DMS79 treated with DMSO at 0.1 percent for 48 hours (cell line): ENCODE results near the gene RAB3A.

Experiments
- DNase-seq: peaks from one replicate; lab custom pipeline; 2025; lab: John Stamatoyannopoulos, UW

Gene RAB3A, protein sequence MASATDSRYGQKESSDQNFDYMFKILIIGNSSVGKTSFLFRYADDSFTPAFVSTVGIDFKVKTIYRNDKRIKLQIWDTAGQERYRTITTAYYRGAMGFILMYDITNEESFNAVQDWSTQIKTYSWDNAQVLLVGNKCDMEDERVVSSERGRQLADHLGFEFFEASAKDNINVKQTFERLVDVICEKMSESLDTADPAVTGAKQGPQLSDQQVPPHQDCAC

DNA sequence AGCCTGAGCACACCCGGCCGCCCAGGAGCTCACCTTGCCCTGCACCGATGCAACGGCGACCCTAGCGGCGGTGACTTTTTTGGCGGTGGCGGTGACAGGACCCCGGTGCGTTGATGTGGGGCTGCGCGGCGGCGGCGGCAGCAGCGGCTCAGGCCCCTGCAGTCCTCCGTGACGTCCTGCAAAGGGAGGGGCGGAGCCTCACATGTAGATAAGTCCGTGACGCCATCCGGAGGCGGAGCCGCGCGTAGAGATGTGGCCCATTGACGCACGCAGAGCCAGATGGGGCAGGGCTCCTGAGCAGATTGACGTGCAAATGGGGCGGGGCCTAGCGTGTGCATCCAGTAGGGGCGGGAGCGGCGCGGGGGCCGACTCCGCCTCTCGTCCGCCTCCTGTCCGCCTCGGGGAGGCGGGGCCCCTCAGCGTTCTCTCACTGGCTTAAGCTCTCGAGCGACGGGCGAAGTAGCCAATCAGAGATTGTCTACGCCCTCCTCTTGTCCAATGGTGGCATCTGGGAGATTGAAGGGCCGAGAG lies at the start of gene RAB3A:
TSS of gene RAB3A (minus strand) at position 180 of the 531 bp plus-strand sequence. CDS start 1,302 bp downstream, outside the sequence.
- DNase-seq: peak; percentile 99

DNA sequence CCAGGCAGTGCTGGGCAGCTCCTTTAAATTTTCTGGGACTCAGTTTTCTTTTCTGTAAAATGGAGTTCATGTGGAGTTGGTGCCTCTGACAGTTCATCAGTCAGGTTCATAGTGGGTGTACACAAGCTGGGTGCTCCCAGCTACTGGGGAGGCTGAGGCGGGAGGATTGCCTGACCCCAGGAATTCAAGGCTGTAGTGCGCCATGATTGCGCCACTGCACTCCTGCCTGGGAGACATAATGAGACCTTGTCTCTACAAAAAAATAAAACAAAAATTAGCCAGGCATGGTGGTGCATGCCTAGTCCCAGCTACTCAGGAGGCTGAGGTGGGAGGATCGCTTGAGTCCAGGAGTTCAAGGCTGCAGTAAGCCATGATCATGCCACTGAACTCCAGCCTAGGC lies 49.3 kb upstream of the RAB3A start:
- DNase-seq: no peak

DNA sequence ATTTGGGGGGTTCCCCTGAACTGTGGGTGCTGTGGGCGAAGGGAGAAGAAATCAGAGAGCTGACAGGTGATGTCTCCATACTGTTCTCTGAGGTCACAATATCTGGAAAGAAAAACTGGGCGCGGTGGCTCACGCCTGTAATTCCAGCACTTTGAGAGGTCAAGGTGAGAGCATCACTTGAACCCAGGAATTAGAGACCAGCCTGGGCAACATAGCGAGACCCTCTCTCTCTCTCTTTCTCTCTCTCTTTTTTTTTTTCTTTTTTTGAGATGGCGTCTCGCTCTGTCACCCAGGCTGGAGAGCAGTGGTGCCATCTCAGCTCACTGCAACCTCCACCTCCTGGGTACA lies 48.5 kb upstream of the RAB3A start:
- DNase-seq: no peak

DNA sequence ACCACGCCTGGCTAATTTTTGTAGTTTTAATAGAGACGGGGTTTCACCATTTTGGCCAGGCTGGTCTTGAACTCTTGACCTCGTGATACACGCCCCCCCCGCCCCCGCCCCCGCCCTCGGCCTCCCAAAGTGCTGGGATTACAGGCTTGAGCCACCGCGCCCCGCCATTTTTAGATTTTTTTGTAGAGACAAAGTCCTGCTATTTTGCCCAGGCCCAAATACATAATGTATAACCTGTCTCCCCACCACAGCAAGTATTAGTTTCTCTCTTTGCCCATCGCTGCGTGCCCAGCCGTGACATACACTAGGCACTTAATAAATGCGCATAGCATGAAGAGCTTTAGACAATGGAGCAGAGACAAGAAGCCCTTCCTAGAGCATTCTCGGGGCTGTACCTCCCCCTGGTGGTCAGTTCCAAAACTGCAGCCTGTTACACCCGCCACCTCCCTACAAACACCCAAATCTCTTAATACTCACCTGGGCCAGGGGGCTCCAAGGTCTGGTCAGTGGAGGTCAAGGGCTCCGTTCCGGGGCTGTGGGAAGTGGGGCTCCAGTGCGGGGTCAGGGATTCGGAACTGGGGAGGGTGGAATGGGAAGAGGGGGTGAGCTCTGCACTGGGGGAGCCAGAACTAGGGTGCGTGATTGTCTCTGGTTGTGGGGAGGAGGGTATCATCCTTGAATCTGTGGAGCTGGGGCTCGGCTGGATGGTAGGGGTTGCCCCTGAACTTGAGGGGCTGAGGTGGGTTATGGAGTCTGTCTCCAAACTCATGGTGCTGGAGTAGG lies 47.9 kb upstream of the RAB3A start:
- peak; percentile 76 for DNase-seq

DNA sequence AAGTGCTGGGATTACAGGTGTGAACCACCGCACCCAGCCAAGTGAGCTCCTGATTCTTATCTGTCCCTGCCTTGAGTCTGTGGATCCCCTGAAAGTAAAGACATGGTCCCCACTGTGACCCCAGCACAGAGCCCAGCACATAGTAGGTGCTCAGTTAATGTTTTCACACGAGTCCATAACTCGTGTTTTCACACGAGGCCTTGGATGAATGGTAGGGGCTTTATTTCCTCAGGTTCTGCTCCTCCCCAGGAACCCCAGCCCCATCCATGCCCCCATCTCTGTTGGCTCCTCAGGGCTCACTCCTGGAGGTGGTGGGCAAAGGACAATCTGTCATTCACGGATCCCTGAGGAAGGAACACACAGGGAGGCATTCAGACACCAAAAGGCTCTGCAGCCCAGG lies 46.0 kb upstream of the RAB3A start:
- no peak for DNase-seq

DNA sequence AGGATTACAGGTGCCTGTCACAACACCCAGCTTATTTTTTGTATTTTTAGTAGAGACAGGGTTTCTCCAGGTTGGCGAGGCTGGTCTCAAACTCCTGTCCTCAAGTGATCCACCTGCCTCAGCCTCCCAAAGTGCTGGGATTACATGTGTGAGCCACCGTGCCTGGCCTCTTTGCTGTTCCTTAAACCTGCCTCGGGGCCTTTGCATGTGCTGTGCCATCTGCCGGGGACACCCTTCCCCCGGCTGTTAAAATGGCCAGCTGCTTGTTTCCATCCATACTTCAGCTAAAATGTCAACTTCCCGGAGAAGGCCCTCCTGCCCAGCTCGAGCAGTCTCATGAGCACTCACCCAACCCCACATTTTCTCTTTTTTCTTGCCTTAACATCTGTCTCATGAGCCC lies 41.5 kb upstream of the RAB3A start:
- no peak for DNase-seq

DNA sequence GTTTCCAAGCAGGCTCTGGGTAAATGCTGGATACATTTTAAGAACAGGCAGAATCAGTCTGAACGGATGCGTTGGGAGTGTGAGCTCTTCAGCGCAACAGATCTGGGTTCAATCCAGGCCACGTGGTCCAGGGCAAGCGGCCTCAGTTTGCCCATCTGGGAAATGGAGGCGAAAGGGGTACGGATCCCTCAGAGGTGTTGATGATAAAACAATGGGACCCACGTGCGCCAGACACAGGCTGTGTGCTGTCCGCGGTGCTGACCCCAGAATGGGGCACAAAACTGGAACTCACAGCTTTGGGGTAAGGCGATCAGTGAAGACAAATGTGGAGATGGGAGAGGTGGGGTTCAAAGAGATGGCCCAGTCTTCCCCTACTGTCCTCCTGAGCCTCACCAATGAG lies 35.5 kb upstream of the RAB3A start:
- DNase-seq: no peak

DNA sequence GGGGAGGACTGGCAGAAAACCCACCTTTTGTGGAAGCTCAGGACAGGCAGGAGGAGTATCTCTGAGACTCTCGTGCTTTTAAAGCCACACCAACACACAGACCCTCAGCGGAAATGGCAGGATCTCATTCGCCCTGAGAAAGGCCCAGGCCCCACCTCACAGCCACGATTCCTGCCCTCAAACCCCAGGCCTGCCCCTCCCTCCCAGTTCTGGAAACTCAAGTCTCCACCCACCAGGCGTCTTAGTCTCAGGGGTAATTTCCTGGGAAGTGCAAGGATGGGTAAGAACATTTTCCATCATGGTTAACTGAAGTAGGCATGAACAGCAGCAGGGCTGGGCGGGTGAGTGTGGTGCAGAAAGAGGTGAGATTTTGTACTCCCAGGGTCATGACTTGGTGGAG lies 30.4 kb upstream of the RAB3A start:
- DNase-seq: no peak

DNA sequence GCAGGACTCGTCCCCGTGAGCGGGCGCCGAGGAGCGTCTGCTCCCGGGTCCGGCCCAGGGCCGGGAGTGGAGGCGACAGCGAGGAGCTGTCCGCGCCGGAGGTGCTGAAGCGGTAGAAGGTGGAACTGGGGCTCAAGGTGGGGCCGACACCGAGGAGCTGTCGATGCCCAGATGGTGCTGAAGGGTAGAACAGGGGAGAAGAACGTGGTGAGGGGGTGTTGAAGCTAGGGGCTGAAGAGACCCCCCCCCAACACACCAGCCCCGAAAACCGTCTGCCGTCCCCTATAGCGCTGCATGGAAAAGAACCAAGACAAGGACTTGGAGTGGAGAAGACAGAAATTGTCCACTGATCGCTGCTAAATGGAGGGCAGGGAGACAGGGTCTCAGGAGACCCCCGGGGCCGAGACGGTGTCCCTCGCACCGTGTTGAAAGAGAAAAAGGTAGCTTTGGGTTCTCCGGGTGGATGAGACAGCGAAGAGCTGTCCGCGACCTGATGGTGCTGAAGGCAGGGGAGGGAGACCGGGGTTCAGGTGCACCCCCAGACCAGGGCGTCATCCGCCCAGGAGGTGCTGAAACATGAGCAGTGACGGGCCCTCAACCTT lies 29.5 kb upstream of the RAB3A start:
- DNase-seq: peak; percentile 48

DNA sequence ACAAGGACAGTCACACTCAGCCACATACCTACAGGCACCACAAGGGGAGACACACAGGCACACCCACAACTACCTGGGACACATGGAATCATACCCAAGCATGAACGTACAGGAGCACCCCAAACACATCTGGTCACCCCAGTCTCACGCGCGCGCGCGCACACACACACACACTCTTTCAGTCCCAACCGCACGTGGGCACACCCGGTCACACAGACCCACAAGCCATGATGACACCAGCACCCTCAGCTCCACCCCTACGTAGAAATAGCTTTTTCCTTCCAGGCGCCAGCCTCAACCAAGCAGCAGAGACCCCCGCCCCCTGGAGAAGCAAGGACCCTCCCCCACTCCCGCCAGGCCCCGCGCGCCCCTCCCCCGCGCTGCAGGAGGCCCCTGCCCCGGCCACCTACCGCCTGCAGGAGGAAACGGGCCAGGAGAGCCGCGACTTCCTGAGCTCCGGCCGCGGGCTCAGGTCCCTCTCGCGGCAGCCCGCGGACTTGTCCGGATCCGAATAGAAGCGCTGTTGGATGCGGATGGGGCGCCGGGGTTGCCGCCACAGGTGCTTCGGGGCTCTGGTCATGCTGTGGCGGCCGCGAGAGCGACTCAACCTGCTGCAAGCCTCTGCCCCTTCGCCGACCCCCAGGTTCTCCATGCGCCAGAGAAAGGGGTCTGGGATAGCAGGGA lies 28.8 kb upstream of the RAB3A start:
- peak; percentile 48 for DNase-seq

DNA sequence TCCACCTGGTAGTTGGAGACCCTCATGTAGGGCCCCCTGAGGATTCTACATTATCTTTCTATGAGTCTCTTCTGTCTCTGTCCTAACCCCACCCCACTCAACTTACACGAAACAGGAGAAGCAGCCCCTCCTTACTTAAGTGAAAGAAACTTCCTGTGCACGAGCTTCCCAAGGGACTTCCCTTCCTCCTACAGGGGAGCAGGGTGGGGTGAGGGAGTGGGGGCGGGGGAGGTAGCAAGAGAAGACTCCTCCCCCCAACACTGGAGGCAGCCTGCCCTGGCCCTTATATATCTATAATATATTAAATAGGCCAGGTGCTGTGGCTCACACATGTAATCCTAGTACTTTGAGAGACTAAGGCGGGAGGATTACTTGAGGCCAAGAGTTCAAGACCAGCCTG lies 27.9 kb upstream of the RAB3A start:
- no peak for DNase-seq

DNA sequence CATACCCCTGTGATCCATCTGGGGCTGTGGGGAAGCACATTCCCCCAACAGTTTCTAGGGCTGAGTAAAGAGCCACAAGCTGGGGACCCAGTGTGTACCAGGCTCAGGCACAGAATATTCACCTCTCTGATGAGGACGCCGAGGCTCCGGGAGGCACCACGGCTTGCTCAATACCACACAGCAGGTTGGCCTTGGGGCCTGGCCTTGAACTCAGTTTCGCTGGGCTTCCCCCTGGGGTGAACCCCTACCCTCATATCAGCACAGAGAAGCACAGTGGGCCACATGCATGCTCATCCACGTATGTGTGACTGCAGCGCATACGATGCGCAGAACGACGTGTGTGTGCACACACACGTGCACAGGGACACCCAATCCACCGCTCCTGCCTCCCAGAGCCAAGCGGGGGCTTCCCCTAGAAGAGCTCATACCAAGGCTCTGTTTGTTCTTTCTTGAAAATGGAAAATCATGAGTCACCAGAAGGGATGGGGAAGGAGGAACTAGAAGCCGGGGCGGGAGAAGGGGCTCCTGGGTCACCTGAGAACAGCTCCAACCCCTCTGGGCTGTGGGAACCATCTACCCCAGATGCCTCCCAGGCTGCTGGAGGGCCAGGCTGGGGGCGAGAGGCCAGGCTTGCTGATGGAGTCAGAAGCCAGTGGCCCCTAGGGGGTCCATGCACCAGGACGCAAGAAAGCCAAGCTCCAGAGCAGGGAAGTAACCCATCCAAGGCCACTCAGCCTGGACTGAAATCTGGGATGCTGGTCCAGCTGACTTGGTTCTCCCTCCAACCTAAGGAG lies 27.3 kb upstream of the RAB3A start:
- DNase-seq: no peak

DNA sequence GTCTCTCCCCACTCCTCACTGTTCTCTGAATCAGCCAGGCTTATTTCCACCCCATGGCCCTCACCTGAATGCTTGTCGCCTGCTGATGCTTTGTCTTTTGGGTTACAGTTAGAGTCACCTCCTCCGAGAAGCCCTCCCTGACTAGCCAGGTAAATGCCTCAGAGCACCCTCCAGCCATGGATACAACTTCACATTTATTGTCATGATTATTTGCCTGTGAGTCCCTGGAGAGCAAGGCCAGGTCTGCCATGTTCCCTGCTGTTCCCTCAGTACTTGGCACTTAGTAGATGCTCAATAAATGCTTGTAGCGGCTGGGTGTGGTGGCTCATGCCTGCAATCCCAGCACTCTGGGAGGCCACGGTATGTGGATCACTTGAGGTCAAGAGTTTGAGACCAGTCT lies 26.1 kb upstream of the RAB3A start:
- no peak for DNase-seq

DNA sequence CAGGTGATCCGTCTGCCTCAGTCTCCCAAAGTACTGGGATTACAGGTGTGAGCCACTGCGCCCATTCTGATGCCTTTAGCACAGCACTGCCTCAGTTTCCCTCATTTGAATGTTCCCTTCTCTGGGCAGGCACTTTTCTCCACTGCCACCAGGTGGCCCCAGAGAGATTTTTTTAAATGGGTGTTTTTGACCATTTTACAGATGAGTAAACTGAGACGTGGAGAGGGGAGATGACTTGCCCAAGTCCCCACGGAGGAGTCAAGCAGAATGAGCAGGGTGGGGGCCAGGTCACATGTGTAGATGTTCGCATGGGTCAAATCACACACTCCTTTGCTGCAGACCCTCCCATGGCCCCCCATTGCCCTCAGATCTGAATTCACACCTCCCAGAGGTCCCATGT lies 25.6 kb upstream of the RAB3A start:
- no peak for DNase-seq

DNA sequence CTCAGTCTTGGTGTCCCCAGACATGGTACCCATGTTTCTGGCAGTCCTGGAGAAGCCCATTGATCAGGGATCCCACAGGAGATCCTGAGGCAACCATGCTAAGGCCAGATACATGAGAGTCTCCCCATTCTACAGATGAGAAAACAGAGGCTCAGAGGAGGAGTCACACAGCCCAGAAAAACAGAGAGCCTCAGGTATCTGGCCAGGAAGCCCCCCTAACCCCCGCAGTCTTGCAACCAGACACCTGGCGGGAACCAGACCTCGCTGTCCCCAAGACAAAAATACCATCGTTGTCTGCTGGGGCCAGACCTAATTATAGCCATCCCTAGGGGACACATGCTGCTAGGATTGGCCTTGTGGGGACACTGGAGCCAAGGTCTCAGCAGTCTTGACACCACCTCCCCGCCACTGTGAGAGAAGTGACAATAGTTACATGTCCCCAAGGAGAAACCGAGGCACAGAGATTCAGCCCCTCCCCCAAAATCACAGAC lies 24.0 kb upstream of the RAB3A start:
- DNase-seq: no peak

DNA sequence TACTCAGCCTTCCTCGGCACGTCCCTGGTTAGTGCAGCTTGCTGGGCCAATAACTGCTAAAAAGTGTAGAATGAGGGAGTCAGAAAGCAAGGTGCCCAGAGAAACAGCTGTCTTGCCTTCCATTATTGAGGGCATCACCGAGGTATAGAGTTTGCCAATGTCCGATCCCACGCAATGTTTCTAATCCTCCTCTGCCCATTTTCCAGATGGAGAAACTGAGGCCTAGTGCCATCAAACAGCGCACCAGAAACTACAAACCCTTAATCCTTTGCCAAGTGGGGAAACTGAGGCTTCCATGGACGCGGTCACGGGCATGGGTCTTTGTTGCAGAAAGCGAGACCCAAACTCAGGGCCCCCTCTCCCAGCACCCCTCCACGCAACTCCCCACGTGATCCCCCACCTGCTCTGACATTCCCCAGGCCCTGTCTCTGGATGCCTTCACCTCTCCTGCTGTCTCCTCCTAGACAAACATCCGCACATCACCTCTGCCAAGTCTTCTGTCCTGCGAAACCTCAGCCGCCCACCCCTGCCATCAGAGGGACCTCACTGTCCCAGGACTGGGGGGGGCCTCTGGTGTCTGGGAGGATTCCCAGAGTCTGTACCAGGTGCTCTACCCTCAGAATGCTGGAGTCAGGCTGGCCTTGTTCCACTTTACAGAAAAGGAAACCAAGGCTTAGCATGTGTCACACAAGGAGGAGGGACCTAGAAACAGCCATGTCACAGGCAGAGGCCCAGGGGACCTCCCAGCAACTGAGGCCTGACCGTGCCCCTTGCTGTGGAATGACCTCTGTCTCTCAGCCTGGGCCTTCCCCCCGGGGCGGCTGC lies 23.3 kb upstream of the RAB3A start:
- DNase-seq: no peak

DNA sequence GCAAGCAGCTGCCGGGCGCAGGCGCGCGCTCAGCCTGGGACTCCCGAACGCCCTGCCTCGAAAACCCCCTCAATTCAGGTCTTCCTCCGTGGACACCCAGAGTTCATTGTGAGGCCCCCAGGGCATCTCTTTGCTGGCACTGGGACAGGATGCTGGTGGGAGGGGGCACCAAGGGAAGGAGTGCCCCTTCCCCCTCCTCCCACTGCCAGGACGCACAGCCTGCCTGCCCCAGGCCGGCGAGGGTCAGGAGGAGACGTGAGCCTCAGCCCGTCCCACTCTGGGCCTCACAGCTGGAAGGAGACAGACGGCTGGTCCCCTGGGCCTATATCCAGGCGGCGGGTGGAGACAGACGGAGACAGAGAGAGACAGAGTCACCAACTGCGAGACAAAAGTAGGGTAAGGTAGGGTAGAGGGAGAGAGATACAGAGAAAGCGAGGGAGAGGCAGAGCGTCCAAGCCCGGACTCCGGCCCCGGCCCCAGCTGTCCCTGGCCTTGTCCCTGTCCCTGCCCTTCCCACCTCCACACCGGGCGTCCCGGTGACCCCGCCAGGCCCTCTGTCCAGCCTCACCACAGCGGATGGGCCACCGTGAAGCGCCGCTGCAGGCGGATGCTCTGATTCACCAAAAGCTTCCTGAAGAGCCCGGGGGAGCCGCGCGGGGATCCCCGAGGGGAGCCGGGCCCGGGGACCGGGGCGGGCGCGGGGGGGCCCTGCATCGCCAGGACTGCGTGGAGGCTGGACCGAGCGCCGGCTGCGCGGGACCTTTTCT lies 22.0 kb upstream of the RAB3A start, which contains the start of gene PDE4C:
TSS of gene PDE4C (minus strand) at position 737 of the 767 bp plus-strand sequence. CDS start at position 714, 23 bp downstream.
- DNase-seq: no peak

DNA sequence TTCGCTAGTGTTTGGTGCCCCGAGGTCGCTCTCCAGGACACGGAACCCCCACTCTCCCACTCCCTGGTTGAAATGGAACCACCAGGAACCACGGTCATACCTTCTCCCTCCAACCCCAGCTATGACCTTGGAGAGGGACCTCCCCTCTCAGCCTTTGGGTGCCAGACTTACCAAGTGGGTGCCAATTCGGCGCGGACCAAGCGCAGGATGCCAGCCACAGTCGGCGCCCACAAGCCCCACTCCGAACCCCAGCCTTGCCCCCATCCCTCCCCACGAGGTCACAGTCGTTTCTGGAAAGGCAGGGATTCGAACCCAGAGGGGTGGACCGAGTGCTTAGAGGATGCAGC lies 21.5 kb upstream of the RAB3A start:
- no peak for DNase-seq

DNA sequence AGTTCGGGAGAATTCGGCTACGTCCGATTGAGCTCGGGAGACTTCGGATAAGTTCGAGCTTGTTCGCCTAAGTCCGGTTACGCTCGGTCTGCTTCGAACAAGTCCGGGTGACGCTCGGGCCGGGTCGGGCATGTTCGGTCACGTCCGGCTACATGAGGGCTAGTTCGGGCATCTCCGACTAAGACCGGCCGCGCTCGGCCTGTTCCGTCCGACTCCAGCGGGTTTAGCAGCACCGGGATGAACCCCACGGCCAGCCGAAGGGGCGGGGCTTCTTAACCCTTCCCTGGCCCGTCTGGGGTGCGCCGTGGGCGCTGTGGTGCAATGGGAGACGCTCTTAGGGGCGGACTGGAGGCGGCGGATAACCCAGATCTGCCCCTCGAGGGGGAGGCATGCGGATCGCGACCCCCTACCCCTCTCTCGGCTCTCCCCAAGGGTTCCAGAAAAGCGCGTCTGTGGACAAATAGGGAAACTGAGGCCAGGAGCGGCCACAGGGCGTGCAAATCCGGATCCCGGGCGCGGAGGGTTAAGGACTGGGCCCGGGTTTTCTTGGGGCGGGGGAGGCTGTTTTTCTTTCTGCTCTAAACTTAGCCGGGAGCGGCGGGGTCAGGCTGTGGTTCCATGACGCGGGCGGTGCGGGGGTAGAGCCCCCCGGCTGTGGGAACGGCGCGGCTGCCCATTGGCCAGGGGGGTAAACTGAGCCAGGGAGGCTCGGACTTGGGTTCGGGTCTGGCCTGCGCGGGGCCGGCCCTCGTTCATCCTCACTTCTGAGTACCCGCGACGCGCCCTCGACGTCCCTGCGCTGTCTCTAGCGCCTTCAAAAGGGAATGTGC lies 20.9 kb upstream of the RAB3A start:
- peak; percentile 91 for DNase-seq
